Heart right ventricle (tissue), 16 donors: ENCODE data around the gene DTNB. TPM values are rescaled to one million over a fixed set of nuclear protein-coding genes. Genes with fewer than 3 reads are reported as not detected.

Experiments
- ATAC-seq, 8 donors: fragments of 200-7000 bp; cut with Tn5 transposase; one replicate each; pipeline ENCODE4 v1.9.1; 2020; ENCODE audit warnings: mild to moderate bottlenecking in 8 of 8, moderate library complexity in 8 of 8, moderate number of reproducible peaks in 1 of 8
- DNase-seq, 2 donors: peaks; one replicate each; pipeline ENCODE4 v3.0.0-alpha.2; 2020
- H3K27ac ChIP-seq, 10 donors: fragments of 200-600 bp; sonication (generic) in 2 of 10; one replicate each; pipeline versions ENCODE4 v1.5.0 to v1.8.0; 2020 to 2022; ENCODE audit warnings: mild to moderate bottlenecking in 3 of 10
- H3K27me3 ChIP-seq, 7 donors: fragments of 200-600 bp; one replicate each; pipeline ENCODE4 v1.8.0; 2021 to 2022; ENCODE audit warnings: mild to moderate bottlenecking in 2 of 7
- H3K36me3 ChIP-seq, 9 donors: fragments of 200-600 bp; sonication (generic) in 1 of 9; one replicate each; pipeline versions ENCODE4 v1.5.0 to v1.8.0; 2020 to 2022; ENCODE audit warnings: mild to moderate bottlenecking in 2 of 9
- H3K4me1 ChIP-seq, 9 donors: fragments of 200-600 bp; sonication (generic) in 1 of 9; one replicate each; pipeline versions ENCODE4 v1.5.0 to v1.8.0; 2020 to 2022; ENCODE audit warnings: mild to moderate bottlenecking in 4 of 9
- H3K4me3 ChIP-seq, 10 donors: fragments of 200-600 bp; sonication (generic) in 2 of 10; one replicate each; pipeline versions ENCODE4 v1.5.0 to v1.8.0; 2020 to 2022; ENCODE audit warnings: mild to moderate bottlenecking in 7 of 10, moderate library complexity in 2 of 10
- H3K9me3 ChIP-seq, 11 donors: fragments of 200-600 bp in 10 of 11; sonication (generic) in 2 of 11; one replicate each; pipeline versions ENCODE4 v1.5.0 to v1.8.0; 2013 to 2022; ENCODE audit warnings: mild to moderate bottlenecking in 2 of 11, control low read depth in 1 of 11, moderate library complexity in 1 of 11
- WGBS, 2 donors: extraction: QIAGEN DNeasy Blood & Tissue Kit; methylation state at CpG; one replicate each; pipeline ENCODE4 v1.1.7; 2013; ENCODE audit warnings: inconsistent platforms in 1 of 2; 5-methylcytosine and 5-hydroxymethylcytosine counted together
- intact Hi-C, 10 donors: fragments of 100-400 bp; cut with DNase I; formaldehyde crosslinking; loops; one replicate each; pipeline versions ENCODE4 v1.11.1 to v1.14.2; 2022
- polyA plus RNA-seq, 2 donors: library from polyadenylated mRNA; stranded (reverse); fragments of 200-250 nt; gene quantifications; one replicate each; pipeline ENCODE4 v1.2.3, GENCODE V29; 2013
- total RNA-seq, 10 donors: library from RNA; stranded (reverse); fragmentation: NEBNext Ultra II Directional in 3 of 10; extraction: Animal tissue kit (Norgen Biotek cat#: 25700) in 3 of 10; gene quantifications; one replicate each; pipeline versions ENCODE4 v1.2.1 to v1.2.4, GENCODE V29; 2021 to 2023
- TF ChIP-seq, protein P1 (sequence below), 9 donors: fragments of 200-600 bp; sonication (generic) in 2 of 9; IDR thresholded peaks; one replicate each; pipeline versions ENCODE4 v1.5.0 to v1.8.0; 2021 to 2022; ENCODE audit warnings: antibody characterized with exemption in 9 of 9, mild to moderate bottlenecking in 5 of 9, moderate library complexity in 1 of 9
- donor health status: Arrhythmogenic right ventricular cardiomyopathy.
- donor health status: ischemic (EF 13 %, LVEDD 7.1; RV severe dilation, severe dysfunction).
- donor health status: healthy with polysubstance abuse.
- donor health status: DM: no; HTN: yes; CAD: no.
- donor health status: DM: no; HTN: no; CAD: no.
- donor health status: ischemic (EF 25% LVEDD 6.9; RV normal size, moderate dysfunction).
- donor health status: ischemic (EF 25% LVEDD 5.7; RV mildly dilated, moderate dysfunction).
- donor health status: healthy.
- donor health status: DM: yes; HTN: yes; CAD: no.
- donor health status: Ischemic cardiomyopathy.
- donor health status: ischemic (EF 35%, LVEDD 5.7; RV mildly dilated, moderate dysfunction).
- donor health status: nonischemic (EF 11% LVEDD 7.7; RV severe dilation, severe dysfunction).
- donor health status: DM: yes; HTN: yes; CAD: no.
- donor health status: PGD.
- donor health status: ischemic (EF 29% LVEDD 5.4; RV normal size, mild dysfunction).
- donor health status: nonischemic (EF 23%, LVEDD 6.1; RV moderate dilation, normal function).

Gene DTNB
- total and polyA plus RNA-seq, 12 donors: 2.8 to 11.3 (median 7.8) TPM

GRCh38 chr2:25380586-25381375 lies 292.6 kb downstream of the DTNB start:
- ATAC-seq (no peak), DNase-seq (no peak)
- no peak overlapping the region for H3K27ac ChIP-seq
- no peaks in the 10 kb centered on the region for H3K9me3 ChIP-seq
- no peaks in the 10 kb centered on the region for H3K36me3 ChIP-seq
- TF ChIP-seq, protein P1, sequence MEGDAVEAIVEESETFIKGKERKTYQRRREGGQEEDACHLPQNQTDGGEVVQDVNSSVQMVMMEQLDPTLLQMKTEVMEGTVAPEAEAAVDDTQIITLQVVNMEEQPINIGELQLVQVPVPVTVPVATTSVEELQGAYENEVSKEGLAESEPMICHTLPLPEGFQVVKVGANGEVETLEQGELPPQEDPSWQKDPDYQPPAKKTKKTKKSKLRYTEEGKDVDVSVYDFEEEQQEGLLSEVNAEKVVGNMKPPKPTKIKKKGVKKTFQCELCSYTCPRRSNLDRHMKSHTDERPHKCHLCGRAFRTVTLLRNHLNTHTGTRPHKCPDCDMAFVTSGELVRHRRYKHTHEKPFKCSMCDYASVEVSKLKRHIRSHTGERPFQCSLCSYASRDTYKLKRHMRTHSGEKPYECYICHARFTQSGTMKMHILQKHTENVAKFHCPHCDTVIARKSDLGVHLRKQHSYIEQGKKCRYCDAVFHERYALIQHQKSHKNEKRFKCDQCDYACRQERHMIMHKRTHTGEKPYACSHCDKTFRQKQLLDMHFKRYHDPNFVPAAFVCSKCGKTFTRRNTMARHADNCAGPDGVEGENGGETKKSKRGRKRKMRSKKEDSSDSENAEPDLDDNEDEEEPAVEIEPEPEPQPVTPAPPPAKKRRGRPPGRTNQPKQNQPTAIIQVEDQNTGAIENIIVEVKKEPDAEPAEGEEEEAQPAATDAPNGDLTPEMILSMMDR (IDR thresholded peaks at IDR 0.05): no peak
- H3K27me3 ChIP-seq: no peaks in the 10 kb centered on the region
- 84 to 90% methylated on average over 12 of the region's 12 CpGs for WGBS, 2 donors
- intact Hi-C loops: loop anchor here in 3 of 10 donors (5.0 to 10.0 kb wide), 2 partner anchors 134 to 228 kb away; no protein-coding TSS in a partner anchor
- no peak overlapping the region for H3K4me3 ChIP-seq
- peaks cover 6 to 40% (median 14%) of the 10 kb centered on the region in 9 donors for H3K4me1 ChIP-seq

DNA sequence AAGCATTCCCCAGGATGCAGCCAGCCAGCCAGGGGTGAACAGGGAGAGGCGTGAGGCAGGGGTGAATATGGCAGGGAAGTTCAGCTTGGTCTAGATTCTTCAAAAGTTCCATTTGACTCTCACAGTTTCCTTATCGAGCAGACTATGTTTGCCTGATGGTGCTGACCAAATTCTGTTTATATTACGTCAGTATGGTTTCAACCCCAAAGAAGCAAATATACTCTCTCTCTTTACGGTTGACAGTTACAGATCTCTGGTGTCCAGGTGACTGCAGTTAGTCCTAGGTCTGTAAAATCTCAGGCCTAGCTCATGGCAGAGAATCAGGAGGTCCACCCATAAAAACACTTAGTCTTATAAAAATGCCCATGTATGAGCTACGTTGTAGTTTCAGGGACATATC lies 293.4 kb downstream of the DTNB start:
- H3K27me3 ChIP-seq: no peaks in the 10 kb centered on the region
- ATAC-seq (no peak), DNase-seq (no peak)
- TF ChIP-seq, protein P1 (IDR thresholded peaks at IDR 0.05): no peak
- no peak overlapping the region for H3K4me3 ChIP-seq
- H3K27ac ChIP-seq: no peak overlapping the region
- H3K4me1 ChIP-seq: peaks cover 6 to 40% (median 14%) of the 10 kb centered on the region in 9 donors
- WGBS, 2 donors: 96% methylated on average over 5 of the region's 5 CpGs
- no peaks in the 10 kb centered on the region for H3K9me3 ChIP-seq
- H3K36me3 ChIP-seq: no peaks in the 10 kb centered on the region
- intact Hi-C loops: loop anchor here in 3 of 10 donors (5.0 to 10.0 kb wide), 2 partner anchors 135 to 228 kb away; no protein-coding TSS in a partner anchor

DNA sequence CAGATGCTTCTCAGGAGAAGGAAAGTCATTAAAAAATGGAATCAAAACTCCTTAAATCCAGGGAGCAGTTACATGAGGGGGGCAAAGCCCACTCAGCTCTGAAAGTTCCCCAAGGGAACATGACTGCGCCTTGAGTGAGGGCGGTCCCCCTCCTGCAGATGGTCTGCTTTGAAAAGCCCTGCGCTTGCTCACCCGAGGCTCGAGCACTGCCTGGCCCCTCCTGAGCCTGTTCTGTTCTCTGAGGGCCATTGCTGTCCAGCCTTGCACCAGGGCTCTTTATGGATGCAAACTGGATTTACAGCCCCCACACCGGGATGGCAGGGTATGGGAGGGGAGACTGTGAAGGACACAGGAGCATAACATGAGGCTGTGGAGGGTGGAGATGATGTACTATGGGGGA lies 293.8 kb downstream of the DTNB start:
- Histone ChIP-seq H3K9me3 (no peaks in the 10 kb centered on the region), H3K27ac (no peak overlapping the region), H3K27me3 (no peaks in the 10 kb centered on the region), H3K36me3 (no peaks in the 10 kb centered on the region), H3K4me3 (no peak overlapping the region), H3K4me1 (peaks cover 6 to 40% (median 14%) of the 10 kb centered on the region in 9 donors)
- no peak for DNase-seq
- intact Hi-C loops: loop anchor here in 4 of 10 donors (5.0 to 10.0 kb wide), 4 partner anchors 37 to 145 kb away; partner anchors contain the start of gene DNMT3A (in 1 of the 4)
- TF ChIP-seq, protein P1 (IDR thresholded peaks at IDR 0.05): no peak
- WGBS, 2 donors: 92 to 94% methylated on average over 6 of the region's 6 CpGs
- no peak for ATAC-seq

- Histone ChIP-seq H3K4me3 (no peak overlapping the region), H3K4me1 (peaks cover 6 to 40% (median 14%) of the 10 kb centered on the region in 9 donors), H3K27ac (no peak overlapping the region), H3K36me3 (no peaks in the 10 kb centered on the region), H3K9me3 (no peaks in the 10 kb centered on the region), H3K27me3 (no peaks in the 10 kb centered on the region)
- 83 to 90% methylated on average over 10 of the region's 10 CpGs for WGBS, 2 donors
- intact Hi-C loops: loop anchor here in 4 of 10 donors (5.0 to 10.0 kb wide), 4 partner anchors 37 to 146 kb away; partner anchors contain the start of gene DNMT3A (in 1 of the 4)
- DNase-seq (no peak), ATAC-seq (no peak)
- TF ChIP-seq, protein P1 (IDR thresholded peaks at IDR 0.05): no peak
Measured at GRCh38 chr2:25378731-25379490, 294.5 kb downstream of the DTNB start.
